ENCODE measurements around the gene UGGT2. TPM values are rescaled to one million over a fixed set of nuclear protein-coding genes. Genes with fewer than 3 reads are reported as not detected.
"Not testable (repeated sequence)": the region's sequence is repeated elsewhere in the genome, so short reads cannot be mapped to it uniquely, and the experiment has no call there.

Gene UGGT2
- total and polyA plus RNA-seq, 2 experiments from 2014 or later, result 46.1 to 54.8 TPM

DNA sequence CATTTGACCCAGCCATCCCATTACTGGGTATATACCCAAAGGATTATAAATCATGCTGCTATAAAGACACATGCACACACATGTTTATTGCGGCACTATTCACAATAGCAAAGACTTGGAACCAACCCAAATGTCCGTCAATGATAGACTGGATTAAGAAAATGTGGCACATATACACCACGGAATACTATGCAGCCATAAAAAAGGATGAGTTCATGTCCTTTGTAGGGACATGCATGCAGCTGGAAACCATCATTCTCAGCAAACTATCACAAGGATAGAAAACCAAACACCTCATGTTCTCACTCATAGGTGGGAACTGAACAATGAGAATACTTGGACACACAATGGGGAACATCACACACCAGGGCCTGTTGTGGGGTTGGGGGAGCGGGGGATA, 2.2 kb downstream of the UGGT2 start:
- 83 to 91% methylated on average over 4 of the region's 4 CpGs for WGBS, 2 experiments (ENCODE audit: low coverage in 1 of 2, low lambda C conversion rate in 2 of 2, missing lambda C conversion rate in 2 of 2)
- H3K27ac ChIP-seq; H3K4me3 ChIP-seq; H3K27me3 ChIP-seq (replicated peaks; ENCODE audit: insufficient read depth); H3F3A ChIP-seq (ENCODE audit: insufficient read depth); H4K20me1 ChIP-seq (ENCODE audit: insufficient read depth); H2AFZ ChIP-seq; H3K9ac ChIP-seq; H3K36me3 ChIP-seq (ENCODE audit: low read depth); H3K4me1 ChIP-seq (ENCODE audit: insufficient read depth); H3K9me2 ChIP-seq (ENCODE audit: insufficient read depth); in situ Hi-C loops (cut with MboI); DNase-seq; H3K9me3 ChIP-seq (ENCODE audit: low read depth); H3K4me2 ChIP-seq (ENCODE audit: unreplicated experiment): not testable (repeated sequence)
- peaks cover 72% of the 10 kb centered on the region for H3K79me2 ChIP-seq (ENCODE audit: insufficient read depth)

DNA sequence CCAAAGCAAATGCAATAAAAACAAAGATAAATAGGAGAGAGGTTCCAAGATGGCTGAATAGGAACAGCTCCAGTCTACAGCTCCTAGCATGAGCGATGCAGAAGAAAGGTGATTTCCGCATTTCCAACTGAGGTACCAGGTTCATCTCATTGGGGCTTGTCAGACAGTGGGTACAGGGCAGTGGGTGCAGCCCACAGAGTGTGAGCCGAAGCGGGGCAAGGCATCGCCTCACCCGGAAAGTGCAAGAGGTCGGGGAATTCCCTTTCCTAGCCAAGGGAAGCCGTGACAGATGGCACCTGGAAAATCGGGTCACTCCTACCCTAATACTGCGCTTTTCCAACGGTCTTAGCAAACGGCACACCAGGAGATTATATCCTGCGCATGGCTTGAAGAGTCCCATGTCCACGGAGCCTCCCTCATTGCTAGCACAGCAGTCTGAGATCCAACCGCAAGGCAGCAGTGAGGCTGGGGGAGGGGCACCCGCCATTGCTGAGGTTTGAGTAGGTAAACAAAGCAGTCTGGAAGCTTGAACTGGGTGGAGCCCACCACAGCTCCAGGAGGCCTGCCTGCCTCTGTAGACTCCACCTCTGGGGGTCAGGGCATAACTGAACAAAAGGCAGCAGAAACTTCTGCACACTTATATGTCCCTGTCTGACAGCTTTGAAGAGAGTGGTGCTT, 6.6 kb downstream of the UGGT2 start:
- H3K9me2 ChIP-seq (ENCODE audit: insufficient read depth); H3K9ac ChIP-seq; in situ Hi-C loops (cut with MboI); H4K20me1 ChIP-seq (ENCODE audit: insufficient read depth); H3K4me3 ChIP-seq; DNase-seq; H3K36me3 ChIP-seq (ENCODE audit: low read depth); H3K9me3 ChIP-seq (ENCODE audit: low read depth); H3K27ac ChIP-seq; H3K4me2 ChIP-seq (ENCODE audit: unreplicated experiment); H3K4me1 ChIP-seq (ENCODE audit: insufficient read depth); H3F3A ChIP-seq (ENCODE audit: insufficient read depth); H3K27me3 ChIP-seq (replicated peaks; ENCODE audit: insufficient read depth); H2AFZ ChIP-seq: not testable (repeated sequence)
- 98% methylated on average over 16 of the region's 16 CpGs for whole genome bisulfite sequencing, 2 experiments (ENCODE audit: low coverage in 1 of 2, low lambda C conversion rate in 2 of 2, missing lambda C conversion rate in 2 of 2)
- peaks cover 100% of the 10 kb centered on the region for H3K79me2 ChIP-seq (ENCODE audit: insufficient read depth)

DNA sequence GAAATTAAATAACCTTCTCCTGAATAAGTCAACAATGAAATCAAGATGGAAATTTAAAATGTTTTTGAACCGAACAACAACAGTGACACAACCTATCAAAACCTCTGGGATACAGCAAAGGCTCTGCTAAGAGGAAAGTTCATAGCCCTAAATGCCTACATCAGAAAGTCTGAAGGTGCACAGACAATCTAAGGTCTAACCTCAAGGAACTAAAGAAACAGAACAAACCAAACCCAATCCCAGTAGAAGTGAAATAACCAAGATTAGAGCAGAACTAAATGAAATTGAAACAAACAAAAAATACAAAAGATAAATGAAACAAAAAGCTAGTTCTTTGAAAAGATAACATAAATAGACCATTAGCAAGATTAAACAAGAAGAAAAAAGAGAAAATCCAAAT, 9.0 kb downstream of the UGGT2 start:
- H3K9ac ChIP-seq, result no peak overlapping the region
- H3K27me3 ChIP-seq (replicated peaks; ENCODE audit: insufficient read depth), result no peaks in the 10 kb centered on the region
- DNase-seq, result no peak
- H3F3A ChIP-seq (ENCODE audit: insufficient read depth), result no peaks in the 10 kb centered on the region
- no peaks in the 10 kb centered on the region for H3K9me3 ChIP-seq (ENCODE audit: low read depth)
- no peak overlapping the region for H2AFZ ChIP-seq
- H3K4me1 ChIP-seq (ENCODE audit: insufficient read depth), result no peaks in the 10 kb centered on the region
- no peaks in the 10 kb centered on the region for H3K36me3 ChIP-seq (ENCODE audit: low read depth)
- H3K9me2 ChIP-seq (ENCODE audit: insufficient read depth), result 0 out of 2 replicates have a peak, but pooled peaks cover 5% of the 10 kb centered on the region
- H3K4me3 ChIP-seq, result no peak overlapping the region
- WGBS, 2 experiments (ENCODE audit: low coverage in 1 of 2, low lambda C conversion rate in 2 of 2, missing lambda C conversion rate in 2 of 2), result 94 to 100% methylated on average over 1 of the region's 1 CpG
- in situ Hi-C loops (cut with MboI), result no loop called here
- peaks cover 100% of the 10 kb centered on the region for H3K79me2 ChIP-seq (ENCODE audit: insufficient read depth)
- no peak overlapping the region for H3K4me2 ChIP-seq (ENCODE audit: unreplicated experiment)
- no peak overlapping the region for H3K27ac ChIP-seq
- TF ChIP-seq EZH2phosphoT487 (IDR thresholded peaks at IDR 0.05; ENCODE audit: insufficient read depth, low read depth), result no peak
- no peak for TF ChIP-seq EZH2 (IDR thresholded peaks at IDR 0.05; ENCODE audit: insufficient read depth, poor library complexity, severe bottlenecking)
- no peaks in the 10 kb centered on the region; the same call in 1 of the 2 replicates for H4K20me1 ChIP-seq (ENCODE audit: insufficient read depth)

DNA sequence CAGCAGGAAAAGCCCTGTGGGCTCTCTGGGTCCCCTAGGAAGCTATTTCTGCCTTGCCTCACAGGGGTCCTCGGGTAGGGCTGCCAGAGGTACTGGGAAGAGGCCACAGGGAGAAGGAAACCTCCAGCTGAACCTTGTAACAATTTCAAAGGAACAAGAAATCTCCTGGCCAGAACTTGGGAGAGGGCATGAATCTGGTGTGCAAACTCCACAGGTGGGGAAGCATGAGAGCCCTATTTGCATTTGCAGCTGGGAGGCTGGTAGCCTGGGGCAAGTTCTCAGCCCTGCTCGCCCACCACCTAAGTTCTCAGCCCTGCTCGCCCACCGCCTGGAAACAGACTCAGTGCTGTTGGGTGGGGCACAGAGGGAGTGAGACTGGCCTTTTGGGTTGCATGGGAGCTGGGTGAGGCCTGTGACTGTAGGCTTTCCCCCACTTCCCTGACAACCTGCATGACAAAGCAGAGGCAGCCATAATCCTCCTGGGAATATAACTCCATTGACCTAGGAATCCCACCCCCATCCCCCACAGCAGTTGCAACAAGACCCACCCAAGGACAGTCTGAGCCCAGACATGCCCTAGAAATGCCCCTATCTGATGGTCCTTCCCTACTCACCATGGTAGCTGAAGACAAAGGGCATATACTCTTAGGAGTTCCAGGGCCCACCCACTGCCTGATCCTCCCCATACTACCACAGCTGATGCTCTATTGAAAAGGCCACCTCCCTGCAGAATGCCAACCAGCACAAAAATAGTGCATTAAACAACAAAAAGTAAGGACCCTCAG, 11.7 kb downstream of the UGGT2 start:
- TF ChIP-seq EZH2phosphoT487 (IDR thresholded peaks at IDR 0.05; ENCODE audit: insufficient read depth, low read depth) (no peak), EZH2 (IDR thresholded peaks at IDR 0.05; ENCODE audit: insufficient read depth, poor library complexity, severe bottlenecking) (no peak)
- no peaks in the 10 kb centered on the region for H3F3A ChIP-seq (ENCODE audit: insufficient read depth)
- H3K9ac ChIP-seq, result no peak overlapping the region
- H2AFZ ChIP-seq, result no peak overlapping the region
- no peaks in the 10 kb centered on the region for H3K27me3 ChIP-seq (replicated peaks; ENCODE audit: insufficient read depth)
- peaks cover 100% of the 10 kb centered on the region for H3K79me2 ChIP-seq (ENCODE audit: insufficient read depth)
- H4K20me1 ChIP-seq (ENCODE audit: insufficient read depth), result no peaks in the 10 kb centered on the region; the same call in 1 of the 2 replicates
- no peaks in the 10 kb centered on the region for H3K9me3 ChIP-seq (ENCODE audit: low read depth)
- DNase-seq, result no peak
- no peak overlapping the region for H3K4me3 ChIP-seq
- H3K36me3 ChIP-seq (ENCODE audit: low read depth), result no peaks in the 10 kb centered on the region
- 0 out of 2 replicates have a peak, but pooled peaks cover 5% of the 10 kb centered on the region for H3K9me2 ChIP-seq (ENCODE audit: insufficient read depth)
- no peak overlapping the region for H3K27ac ChIP-seq
- in situ Hi-C loops (cut with MboI), result no loop called here
- no peak overlapping the region for H3K4me2 ChIP-seq (ENCODE audit: unreplicated experiment)
- 95 to 96% methylated on average over 4 of the region's 4 CpGs for WGBS, 2 experiments (ENCODE audit: low coverage in 1 of 2, low lambda C conversion rate in 2 of 2, missing lambda C conversion rate in 2 of 2)
- H3K4me1 ChIP-seq (ENCODE audit: insufficient read depth), result no peaks in the 10 kb centered on the region

All from GM23248 (cell line).